ENCODE data around the gene CHFR.

- TF ChIP-seq ZBTB11 (CRISPR knock-in tag; IDR thresholded peaks at IDR 0.05) = no peak
- TF ChIP-seq POLR2A (conservative IDR thresholded peaks at IDR 0.05) = no peak
- no peak for TF ChIP-seq RFX1 (IDR thresholded peaks at IDR 0.05)
- no peak for TF ChIP-seq MXI1 (IDR thresholded peaks at IDR 0.05; ENCODE audit: low read depth, low read length)
- no peak for TF ChIP-seq TBL1XR1 (IDR thresholded peaks at IDR 0.05; ENCODE audit: low read length in 2 of 2)
- TF ChIP-seq IRF2 (CRISPR knock-in tag; IDR thresholded peaks at IDR 0.05) = no peak
- TF ChIP-seq, protein P1, sequence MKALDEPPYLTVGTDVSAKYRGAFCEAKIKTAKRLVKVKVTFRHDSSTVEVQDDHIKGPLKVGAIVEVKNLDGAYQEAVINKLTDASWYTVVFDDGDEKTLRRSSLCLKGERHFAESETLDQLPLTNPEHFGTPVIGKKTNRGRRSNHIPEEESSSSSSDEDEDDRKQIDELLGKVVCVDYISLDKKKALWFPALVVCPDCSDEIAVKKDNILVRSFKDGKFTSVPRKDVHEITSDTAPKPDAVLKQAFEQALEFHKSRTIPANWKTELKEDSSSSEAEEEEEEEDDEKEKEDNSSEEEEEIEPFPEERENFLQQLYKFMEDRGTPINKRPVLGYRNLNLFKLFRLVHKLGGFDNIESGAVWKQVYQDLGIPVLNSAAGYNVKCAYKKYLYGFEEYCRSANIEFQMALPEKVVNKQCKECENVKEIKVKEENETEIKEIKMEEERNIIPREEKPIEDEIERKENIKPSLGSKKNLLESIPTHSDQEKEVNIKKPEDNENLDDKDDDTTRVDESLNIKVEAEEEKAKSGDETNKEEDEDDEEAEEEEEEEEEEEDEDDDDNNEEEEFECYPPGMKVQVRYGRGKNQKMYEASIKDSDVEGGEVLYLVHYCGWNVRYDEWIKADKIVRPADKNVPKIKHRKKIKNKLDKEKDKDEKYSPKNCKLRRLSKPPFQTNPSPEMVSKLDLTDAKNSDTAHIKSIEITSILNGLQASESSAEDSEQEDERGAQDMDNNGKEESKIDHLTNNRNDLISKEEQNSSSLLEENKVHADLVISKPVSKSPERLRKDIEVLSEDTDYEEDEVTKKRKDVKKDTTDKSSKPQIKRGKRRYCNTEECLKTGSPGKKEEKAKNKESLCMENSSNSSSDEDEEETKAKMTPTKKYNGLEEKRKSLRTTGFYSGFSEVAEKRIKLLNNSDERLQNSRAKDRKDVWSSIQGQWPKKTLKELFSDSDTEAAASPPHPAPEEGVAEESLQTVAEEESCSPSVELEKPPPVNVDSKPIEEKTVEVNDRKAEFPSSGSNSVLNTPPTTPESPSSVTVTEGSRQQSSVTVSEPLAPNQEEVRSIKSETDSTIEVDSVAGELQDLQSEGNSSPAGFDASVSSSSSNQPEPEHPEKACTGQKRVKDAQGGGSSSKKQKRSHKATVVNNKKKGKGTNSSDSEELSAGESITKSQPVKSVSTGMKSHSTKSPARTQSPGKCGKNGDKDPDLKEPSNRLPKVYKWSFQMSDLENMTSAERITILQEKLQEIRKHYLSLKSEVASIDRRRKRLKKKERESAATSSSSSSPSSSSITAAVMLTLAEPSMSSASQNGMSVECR (CRISPR knock-in tag; IDR thresholded peaks at IDR 0.05) = no peak
- TF ChIP-seq NR4A1 (CRISPR knock-in tag; IDR thresholded peaks at IDR 0.05) = no peak
- TF ChIP-seq NR4A1 (tag; IDR thresholded peaks at IDR 0.05) = no peak
- no peak for TF ChIP-seq MCM3 (IDR thresholded peaks at IDR 0.05)
These were observed 35.9 kb downstream of the CHFR start for GRCh38 chr12:132851465-132851864.

Measured in K562 (cell line).